K562 (cell line): Measurements from ENCODE around the gene SNX19. TPM values are rescaled to one million over a fixed set of nuclear protein-coding genes. Genes with fewer than 3 reads are reported as not detected.

ENCODE experiments used
- ATAC-seq: fragments of 200-7000 bp; cut with Tn5 transposase; 3 replicates; pipeline ENCODE4 v1.9.1; 2020; ENCODE audit warnings: moderate library complexity
- BruUV-seq: library from RNA; stranded (reverse); fragments of 400-500 nt; replicated peaks from 2 replicates; lab custom pipeline; 2021; lab: Mats Ljungman, UMichigan
- CTCF ChIA-PET: fragments of 300-600 bp; formaldehyde crosslinking; extraction: SDS; loops from one replicate; lab custom pipeline; 2021; ENCODE audit warnings: low intra/inter-chr PET ratio; lab: Yijun Ruan, JAX
- POLR2A ChIA-PET: fragments of 300-600, 350-650 bp; sonication (Branson Sonifier 250); formaldehyde crosslinking; extraction: SDS; loops from one replicate; lab custom pipeline; 2021; ENCODE audit warnings: antibody characterized with exemption, inconsistent platforms; lab: Yijun Ruan, JAX
- DNase-seq, 4 experiments: peaks; one replicate each; pipeline versions ENCODE4 v3.0.0 to v3.0.0-alpha.2; 2011 to 2018; ENCODE audit warnings: low spot score in 3 of 4, mixed read lengths in 3 of 4; ENCODE audit errors: extremely low read depth in 1 of 4
- FAIRE-seq: peaks from 2 replicates; lab custom pipeline; 2011; peaks lifted over from hg19 to GRCh38; lab: Jason Lieb, UNC
- H2AFZ ChIP-seq: 2 replicates; pipeline ENCODE4 v1.6.0; 2011; ENCODE audit warnings: low read depth, low read length, control low read depth, inconsistent platforms
- H3K27ac ChIP-seq: fragments of 200-600 bp; 3 replicates; pipeline ENCODE4 v1.8.0; 2011; ENCODE audit warnings: low read depth, mild to moderate bottlenecking, control low read depth, inconsistent platforms, low read length, moderate library complexity, mixed read lengths; ENCODE audit errors: extremely low read depth
- H3K27me3 ChIP-seq, 2 experiments: fragments of 300-600 bp in 1 of 2; 2 replicates in 1 of 2; 3 replicates in 1 of 2; pipeline versions ENCODE4 v1.6.0 to v1.8.0; 2011; ENCODE audit warnings: inconsistent platforms in 2 of 2, low read length in 2 of 2, mild to moderate bottlenecking in 1 of 2, mixed read lengths in 1 of 2, moderate library complexity in 1 of 2; ENCODE audit not compliant: control insufficient read depth in 2 of 2, insufficient read depth in 2 of 2
- H3K36me3 ChIP-seq: fragments of 300-600 bp; 3 replicates; pipeline ENCODE4 v1.8.0; 2011; ENCODE audit warnings: mild to moderate bottlenecking, low read length, inconsistent platforms; ENCODE audit not compliant: control insufficient read depth, insufficient read depth
- H3K4me1 ChIP-seq, 2 experiments: fragments of 200-600 bp in 1 of 2; replicated peaks in 1 of 2; 2 replicates in 1 of 2; 3 replicates in 1 of 2; pipeline versions ENCODE4 v1.5.1 to v1.8.0; 2011; ENCODE audit warnings: inconsistent platforms in 2 of 2, low read length in 2 of 2, mild to moderate bottlenecking in 1 of 2, mixed read lengths in 1 of 2, moderate library complexity in 1 of 2; ENCODE audit not compliant: control insufficient read depth in 2 of 2, insufficient read depth in 2 of 2
- H3K4me2 ChIP-seq: 2 replicates; pipeline ENCODE4 v1.6.1; 2011; ENCODE audit warnings: low read length, control low read depth, inconsistent platforms, mixed read lengths; ENCODE audit not compliant: insufficient read depth
- H3K4me3 ChIP-seq: fragments of 200-600 bp; sonication (generic), shearing (Covaris generic); 2 replicates; pipeline ENCODE4 v1.5.1; 2016; ENCODE audit warnings: control low read depth, inconsistent platforms
- H3K79me2 ChIP-seq: fragments of 200-600 bp; 3 replicates; pipeline ENCODE4 v1.8.0; 2011; ENCODE audit warnings: low read length, inconsistent platforms; ENCODE audit not compliant: control insufficient read depth, insufficient read depth
- H3K9ac ChIP-seq, 2 experiments: 2 replicates each; pipeline versions ENCODE4 v1.6.0 to v1.6.1; 2011; ENCODE audit warnings: low read depth in 2 of 2, low read length in 2 of 2, control low read depth in 1 of 2, inconsistent platforms in 1 of 2, mild to moderate bottlenecking in 1 of 2, mixed read lengths in 1 of 2; ENCODE audit not compliant: insufficient read depth in 1 of 2
- H3K9me1 ChIP-seq: one replicate; pipeline ENCODE4 v1.6.0; 2011; ENCODE audit warnings: inconsistent platforms, mild to moderate bottlenecking, low read length, moderate library complexity; ENCODE audit not compliant: control insufficient read depth, insufficient read depth
- H3K9me3 ChIP-seq: replicated peaks from 2 replicates; pipeline ENCODE4 v1.5.1; 2011; ENCODE audit warnings: low read depth, low read length, inconsistent platforms; ENCODE audit not compliant: control insufficient read depth, insufficient read depth
- H4K20me1 ChIP-seq: replicated peaks from 2 replicates; pipeline ENCODE4 v1.6.1; 2011; ENCODE audit warnings: low read length, inconsistent platforms, mixed read lengths; ENCODE audit not compliant: control insufficient read depth, insufficient read depth
- CBX8 ChIP-seq: fragments of 200-600 bp; sonication (generic); IDR thresholded peaks from 2 replicates; pipeline ENCODE4 v1.6.1; 2012; ENCODE audit warnings: borderline replicate concordance, mixed run types, low read depth, mild to moderate bottlenecking, moderate library complexity, mixed read lengths, low read length, control low read depth, inconsistent platforms; ENCODE audit not compliant: poor library complexity, severe bottlenecking; ENCODE audit errors: extremely low read depth
- CTBP1 ChIP-seq: fragments of 450-650 bp; IDR thresholded peaks from 2 replicates; pipeline ENCODE4 v1.6.1; 2016; ENCODE audit warnings: borderline replicate concordance
- ELF4 ChIP-seq: fragments of 450-650 bp; formaldehyde crosslinking; IDR thresholded peaks from 2 replicates; pipeline ENCODE4 v1.4.0; 2022; ENCODE audit warnings: missing genetic modification characterization
- GABPB1 ChIP-seq: sonication (generic); formaldehyde crosslinking; IDR thresholded peaks from 2 replicates; pipeline ENCODE4 v1.8.0; 2022; ENCODE audit warnings: mild to moderate bottlenecking, missing genetic modification reagents
- NCOA1 ChIP-seq: fragments of 450-650 bp; IDR thresholded peaks from 2 replicates; pipeline ENCODE4 v1.6.1; 2016; ENCODE audit warnings: low read depth
- OTX1 ChIP-seq: fragments of 450-650 bp; formaldehyde crosslinking; IDR thresholded peaks from 2 replicates; pipeline ENCODE4 v1.4.0; 2022; ENCODE audit warnings: mild to moderate bottlenecking
- RAD21 ChIP-seq, 2 experiments: fragments of 250-450 bp in 1 of 2; fragments of 450-650 bp in 1 of 2; sonication (Bioruptor Pico) in 1 of 2; formaldehyde crosslinking in 1 of 2; IDR thresholded peaks in 1 of 2; conservative IDR thresholded peaks in 1 of 2; 2 replicates each; pipeline versions ENCODE4 v1.4.0 to v1.8.0; 2020 to 2022; ENCODE audit warnings: mild to moderate bottlenecking in 2 of 2, moderate library complexity in 1 of 2
- SMARCC2 ChIP-seq: fragments of 450-650 bp; IDR thresholded peaks from 2 replicates; pipeline ENCODE4 v1.6.1; 2017; ENCODE audit warnings: antibody characterized with exemption, moderate library complexity, mild to moderate bottlenecking, low read depth
- ZNF316 ChIP-seq: fragments of 450-650 bp; IDR thresholded peaks from 2 replicates; pipeline ENCODE4 v1.6.1; 2016
- ZSCAN29 ChIP-seq: fragments of 450-650 bp; IDR thresholded peaks from 2 replicates; pipeline ENCODE4 v1.6.1; 2017
- WGBS: fragments of 100-300 bp; shearing (Covaris generic); methylation state at CpG from one replicate; pipeline ENCODE4 v1.1.6; 2016; ENCODE audit warnings: low coverage, mixed read lengths; ENCODE audit not compliant: insufficient coverage; ENCODE audit errors: missing lambda C conversion rate; 5-methylcytosine and 5-hydroxymethylcytosine counted together
- in situ Hi-C: fragments of 300-500 bp; cut with MboI; formaldehyde crosslinking; loops from 4 replicates; pipeline ENCODE4 v1.15.0; 2018; ENCODE audit warnings: inconsistent platforms, mixed read lengths
- intact Hi-C: fragments of 100-400 bp; cut with micrococcal nuclease; formaldehyde crosslinking; loops from 2 replicates; pipeline ENCODE4 v1.14.2; 2022
- polyA plus RNA-seq, 8 experiments: library from polyadenylated mRNA; depleted of rRNA in 4 of 8; stranded (reverse) in 5 of 8; unstranded in 3 of 8; fragments of >200 nt; fragmentation: Nextera tagmentation in 2 of 8; fragmentation: Illumina TruSeq in 1 of 8; extraction: Ambion mirVana in 2 of 8; extraction: Trizol in 1 of 8; gene quantifications; 2 replicates each; pipeline versions ENCODE4 v1.2.1 to v1.2.3, GENCODE V29; 2011 to 2014; ENCODE audit warnings: inconsistent platforms in 1 of 8, missing spikeins in 1 of 8
- total RNA-seq, 7 experiments: library from RNA; depleted of rRNA in 6 of 7; stranded (reverse); fragments of >200 nt in 6 of 7; fragmentation: Illumina TruSeq in 2 of 7; extraction: Trizol in 2 of 7; gene quantifications; 2 replicates each; pipeline versions ENCODE4 v1.2.1 to v1.2.3, GENCODE V29; 2011 to 2021; ENCODE audit warnings: low replicate concordance in 1 of 7

Gene SNX19
- total and polyA plus RNA-seq, 9 of the 15 experiments (the other 6 are each of a cell fraction or from before 2014, with no cell fraction given) = 2.2 to 31.3 (median 19.6) TPM

GRCh38 chr11:130937051-130937450, 20.8 kb upstream of the SNX19 start:
- Histone ChIP-seq H3K4me2 (no peak overlapping the region), H4K20me1 (no peaks in the 10 kb centered on the region), H3K27me3 (no peaks in the 10 kb centered on the region; a peak in 1 of 5 replicates), H3K9ac (no peak overlapping the region), H3K9me1 (no peaks in the 10 kb centered on the region)
- DNase-seq = no peak
- TF ChIP-seq ELF4 (CRISPR knock-in tag) (no peak), SMARCC2 (no peak), CTBP1 (no peak), ZSCAN29 (no peak), ZNF316 (no peak), OTX1 (CRISPR knock-in tag) (no peak), GABPB1 (CRISPR knock-in tag) (no peak), CBX8 (no peak), NCOA1 (no peak), RAD21 (CRISPR knock-in tag; conservative IDR thresholded peaks at IDR 0.05 in 1 of 2, IDR thresholded peaks at IDR 0.05 in 1 of 2) (no peak)
- TF ChIP-seq, all 486 proteins: peak for 0
- Histone ChIP-seq H3K4me1 (no peaks in the 10 kb centered on the region), H3K4me3 (no peak overlapping the region), H3K36me3 (no peaks in the 10 kb centered on the region), H2AFZ (no peak overlapping the region), H3K27ac (no peak overlapping the region), H3K79me2 (no peaks in the 10 kb centered on the region), H3K9me3 (no peaks in the 10 kb centered on the region)
- no TSS peak for BruUV-seq
- WGBS = 0% methylated on average over 2 of the region's 2 CpGs
- intact Hi-C loops (no loop called here), in situ Hi-C loops (no loop called here)
- no peak for ATAC-seq
- POLR2A ChIA-PET = no interaction called here
- CTCF ChIA-PET = no interaction called here
- no peak for FAIRE-seq
